ENCODE measurements around the gene CLDN22.

CLDN22 gene

DNA sequence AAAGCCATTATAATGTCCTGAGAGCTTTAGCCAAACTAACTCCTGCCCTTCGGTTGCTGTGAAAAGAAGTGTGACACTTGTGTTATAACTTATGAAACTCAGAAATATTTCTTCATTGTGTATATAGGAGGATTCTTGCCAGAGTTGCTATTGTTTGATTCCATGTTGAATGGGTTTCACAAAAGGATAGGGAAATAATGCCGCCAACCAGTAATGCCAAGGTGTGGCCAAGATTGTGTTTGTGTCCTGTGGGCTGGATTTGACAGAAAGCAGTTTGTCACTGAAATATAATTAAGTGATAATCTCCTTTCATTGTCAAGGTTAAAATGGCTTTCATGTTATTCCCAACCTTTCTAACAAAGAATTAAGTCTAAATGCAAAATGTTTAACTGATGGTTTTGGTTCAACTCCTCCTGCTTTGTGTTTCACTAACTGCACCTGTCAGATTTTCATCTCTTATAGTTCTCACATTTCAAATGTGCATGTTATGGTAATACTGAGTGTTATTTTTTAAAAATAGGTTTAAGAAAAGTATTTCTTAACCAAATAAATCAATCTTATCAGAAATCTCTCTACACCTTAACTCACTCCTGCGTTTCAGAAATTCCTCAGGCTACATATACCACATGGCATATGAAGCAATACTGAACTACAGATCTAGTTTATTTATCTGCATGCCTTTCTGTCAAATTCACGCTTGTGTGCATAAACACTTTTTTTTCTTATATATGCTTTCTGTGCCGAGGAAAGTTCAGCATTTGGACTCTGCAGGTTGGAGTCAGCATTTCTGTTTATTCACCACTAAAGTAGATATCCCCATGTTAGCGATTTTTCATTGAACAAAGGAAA is at the start of gene CLDN22:
Gene CLDN22 (minus strand): TSS at position 66 of the 849 bp plus-strand sequence. CDS start 58 bp downstream, at position 8.
- no peak for DNase-seq (ENCODE audit: low read depth in 2 of 2, low spot score in 1 of 2)

GRCh38 chr4:183369073-183369472 is 49.0 kb upstream of the CLDN22 start:
- DNase-seq (ENCODE audit: low read depth in 2 of 2, low spot score in 1 of 2) = no peak

GRCh38 chr4:183366206-183366835 is 46.2 kb upstream of the CLDN22 start:
- DNase-seq (ENCODE audit: low read depth in 2 of 2, low spot score in 1 of 2) = no peak

DNA sequence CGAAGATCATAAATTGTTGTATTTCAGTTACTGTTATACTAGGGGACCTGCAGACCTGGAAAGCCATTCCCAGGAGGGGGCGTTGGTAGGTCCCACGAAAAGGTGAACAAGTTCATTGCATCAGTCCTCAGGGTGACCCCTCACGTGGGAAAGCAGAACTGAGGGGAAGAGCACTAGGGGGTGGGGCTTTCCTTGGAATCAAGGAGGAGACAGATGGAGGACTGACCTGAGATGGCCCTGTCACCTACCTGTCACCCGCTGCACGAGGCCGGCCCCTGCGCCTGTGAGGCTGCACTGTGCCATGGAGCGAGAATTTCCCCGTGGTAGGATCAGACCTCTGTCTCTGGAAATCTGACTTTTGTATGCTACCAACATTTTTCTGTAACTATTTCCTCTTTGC is 43.9 kb upstream of the CLDN22 start:
- DNase-seq (ENCODE audit: low read depth in 2 of 2, low spot score in 1 of 2) = no peak

DNA sequence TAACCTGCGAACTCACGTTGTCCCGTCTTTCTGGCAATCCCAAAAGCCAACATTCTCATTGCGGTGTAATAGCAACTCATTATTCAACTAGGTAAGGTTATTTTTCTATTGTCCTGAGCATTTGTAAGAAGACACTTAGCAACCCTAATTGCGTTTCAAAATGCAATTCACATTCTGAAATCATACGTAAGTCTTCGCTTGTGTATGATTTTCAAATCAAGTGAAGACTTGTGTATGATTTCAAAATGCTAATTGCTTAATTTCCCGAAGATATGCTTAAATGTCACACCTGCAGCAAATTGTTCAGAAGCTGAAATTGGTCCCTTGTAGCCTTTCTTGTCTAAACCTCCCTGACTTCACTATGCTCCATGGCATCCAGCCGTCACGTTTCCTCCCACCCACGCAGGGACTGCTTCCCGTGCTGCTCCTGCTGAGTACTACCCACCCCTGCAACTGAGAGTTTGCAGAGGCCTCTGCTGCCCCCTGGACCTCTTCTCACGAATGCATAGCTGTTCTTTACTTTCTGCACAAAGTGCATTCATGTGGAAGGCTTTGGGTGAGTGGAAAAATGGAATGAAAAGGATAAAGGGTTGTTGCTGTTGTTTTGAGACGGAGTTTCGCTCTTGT is 43.0 kb upstream of the CLDN22 start:
- DNase-seq (ENCODE audit: low read depth in 2 of 2, low spot score in 1 of 2) = no peak

DNA sequence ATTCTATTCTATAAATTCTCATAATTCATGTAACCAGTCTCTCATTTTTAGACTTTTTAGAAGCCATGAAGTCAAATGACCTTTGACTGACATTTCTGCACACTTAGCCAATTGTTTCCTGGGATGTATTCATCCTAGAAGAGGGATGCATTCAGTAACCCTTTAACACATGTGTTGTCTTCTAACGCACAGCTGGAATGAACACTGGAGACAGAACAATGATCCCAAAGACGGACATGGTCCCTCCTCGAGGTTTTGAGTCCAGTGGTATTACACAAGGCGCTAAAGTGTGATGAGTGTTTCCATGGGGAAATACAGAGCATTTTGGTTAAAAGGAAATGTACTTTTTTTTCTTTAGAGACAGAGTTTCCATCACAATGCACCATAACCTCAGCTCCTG is 42.0 kb upstream of the CLDN22 start:
- DNase-seq (ENCODE audit: low read depth in 2 of 2, low spot score in 1 of 2) = no peak

DNA sequence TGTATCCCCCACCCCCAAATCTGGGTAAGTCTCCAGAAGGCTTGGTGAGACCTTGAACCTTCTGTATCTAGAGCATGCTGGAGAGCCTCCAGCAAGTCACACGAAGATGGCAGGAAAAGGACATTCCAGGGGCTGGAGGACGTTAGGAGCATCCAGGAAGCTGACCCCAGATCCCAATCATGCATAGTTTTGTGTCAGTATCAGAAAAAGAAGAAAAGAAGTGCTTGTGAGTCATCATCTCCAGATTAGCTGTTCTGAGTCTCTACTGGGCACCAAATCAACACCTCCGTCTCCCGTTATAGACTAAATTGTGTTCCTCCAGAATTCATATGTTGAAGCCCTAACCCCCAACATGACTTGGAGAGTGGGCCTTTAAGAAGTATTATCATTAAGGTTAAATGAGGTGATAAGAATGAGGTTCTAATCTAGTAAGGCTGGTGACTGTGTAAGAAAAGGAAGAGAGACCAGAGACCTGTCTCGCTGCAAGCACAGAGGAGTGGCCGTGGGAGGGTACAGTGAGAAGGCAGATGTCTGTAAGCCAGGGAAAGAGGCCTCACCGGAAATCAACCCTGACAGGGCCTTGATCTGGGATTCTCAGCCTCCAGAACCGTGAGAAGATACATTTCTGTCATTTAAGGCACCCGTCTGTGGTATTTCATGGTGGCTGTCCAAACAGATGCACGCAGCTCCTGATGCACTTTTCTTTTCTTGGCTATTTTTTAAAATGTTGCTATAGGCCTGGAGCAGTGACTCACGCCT is 40.3 kb upstream of the CLDN22 start:
- DNase-seq (ENCODE audit: low read depth in 2 of 2, low spot score in 1 of 2) = no peak

GRCh38 chr4:183358215-183358755 is 38.2 kb upstream of the CLDN22 start:
- DNase-seq (ENCODE audit: low read depth in 2 of 2, low spot score in 1 of 2) = no peak

GRCh38 chr4:183356931-183357675 is 37.0 kb upstream of the CLDN22 start:
- no peak for DNase-seq (ENCODE audit: low read depth in 2 of 2, low spot score in 1 of 2)

DNA sequence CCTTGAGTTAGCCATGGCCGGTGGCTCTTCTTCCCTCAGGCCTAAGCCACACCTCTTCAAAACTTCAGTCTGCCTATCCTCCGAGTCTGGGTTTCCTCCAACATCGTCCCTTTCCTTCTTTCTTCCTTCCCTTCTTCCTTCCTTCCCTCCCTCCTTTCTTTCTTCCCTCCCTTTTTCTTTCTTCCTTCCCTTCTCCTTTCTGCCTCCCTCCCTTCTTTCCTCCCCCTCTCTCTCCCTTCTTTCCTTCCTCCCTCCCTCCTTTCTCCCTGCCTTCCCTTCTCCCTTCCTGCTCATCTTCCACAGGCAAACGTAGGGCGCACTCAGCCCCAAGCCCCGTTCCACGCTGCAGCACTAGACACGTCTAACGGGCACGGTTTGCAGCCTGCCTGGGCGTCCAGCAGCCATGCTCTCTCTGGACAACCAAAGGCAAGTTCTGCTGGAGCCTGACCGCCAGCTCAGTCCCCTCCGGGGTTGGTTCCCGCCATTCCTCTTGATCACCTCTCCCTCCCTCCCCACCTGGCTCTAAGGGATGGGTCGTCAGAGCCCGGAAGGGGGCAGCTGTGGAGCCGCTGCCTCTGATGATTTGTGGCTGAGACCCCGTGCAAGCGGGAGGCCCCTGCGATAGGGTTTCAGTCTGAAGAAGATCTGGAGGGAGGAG is 36.2 kb upstream of the CLDN22 start:
- no peak for DNase-seq (ENCODE audit: low read depth in 2 of 2, low spot score in 1 of 2)

GRCh38 chr4:183355405-183355804 is 35.3 kb upstream of the CLDN22 start:
- no peak for DNase-seq (ENCODE audit: low read depth in 2 of 2, low spot score in 1 of 2)

DNA sequence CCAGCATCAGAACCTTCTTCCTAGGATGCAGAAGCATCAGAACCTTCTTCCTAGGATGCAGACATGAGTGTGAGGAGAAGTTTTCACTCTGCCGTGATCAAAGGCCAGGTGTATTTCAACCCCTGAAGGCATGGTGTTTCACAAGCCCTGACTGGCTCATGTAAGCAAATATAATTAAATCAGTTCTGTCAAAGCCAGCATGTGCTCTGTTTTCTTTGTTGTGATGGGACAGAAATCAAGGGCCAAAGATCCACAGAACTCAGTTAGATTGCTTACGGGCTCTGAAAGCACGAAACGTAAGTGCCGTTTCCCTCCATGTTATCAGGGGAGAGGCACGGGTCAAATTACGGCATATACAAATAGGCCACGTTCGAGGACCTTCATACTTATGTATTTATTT is 34.1 kb upstream of the CLDN22 start:
- DNase-seq (ENCODE audit: low read depth in 2 of 2, low spot score in 1 of 2) = no peak

DNA sequence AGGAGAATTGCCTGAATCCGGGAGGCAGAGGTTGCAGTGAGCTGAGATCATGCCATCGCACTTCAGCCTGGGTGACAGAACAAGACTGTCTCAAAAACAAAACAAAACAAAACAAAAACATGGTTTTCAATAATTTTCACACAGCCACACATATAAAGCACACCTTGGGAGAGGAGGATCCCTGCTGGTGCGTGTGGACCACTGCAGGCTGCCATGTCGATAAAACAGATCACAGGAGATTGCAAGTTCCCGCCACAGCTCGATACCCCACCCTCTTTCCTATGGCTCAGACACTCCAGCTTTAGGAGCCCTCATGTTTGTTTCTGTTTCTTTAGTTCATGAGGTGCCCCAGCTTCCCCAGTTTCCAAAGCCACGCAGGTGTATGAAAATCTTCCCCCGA is 33.5 kb upstream of the CLDN22 start:
- no peak for DNase-seq (ENCODE audit: low read depth in 2 of 2, low spot score in 1 of 2)

DNA sequence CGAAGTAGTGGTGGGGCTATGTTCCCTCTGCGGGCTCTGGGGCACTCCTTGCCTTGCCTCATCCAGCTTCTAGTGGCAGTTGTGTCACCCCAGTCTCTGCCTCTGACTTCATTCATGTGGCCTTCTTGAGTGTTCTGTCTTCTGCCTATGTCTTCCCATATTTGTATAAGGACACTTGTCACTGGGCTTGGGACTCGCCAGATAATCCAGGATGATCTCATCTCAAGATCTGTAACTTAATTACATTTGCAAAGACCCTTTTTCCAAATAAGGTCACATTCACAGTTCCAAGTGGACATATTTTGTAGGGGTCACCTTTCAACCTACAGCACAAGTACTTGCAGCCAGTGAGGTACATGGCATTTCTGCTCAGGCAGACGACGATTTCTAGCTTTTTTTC is 32.5 kb upstream of the CLDN22 start:
- no peak for DNase-seq (ENCODE audit: low read depth in 2 of 2, low spot score in 1 of 2)

DNA sequence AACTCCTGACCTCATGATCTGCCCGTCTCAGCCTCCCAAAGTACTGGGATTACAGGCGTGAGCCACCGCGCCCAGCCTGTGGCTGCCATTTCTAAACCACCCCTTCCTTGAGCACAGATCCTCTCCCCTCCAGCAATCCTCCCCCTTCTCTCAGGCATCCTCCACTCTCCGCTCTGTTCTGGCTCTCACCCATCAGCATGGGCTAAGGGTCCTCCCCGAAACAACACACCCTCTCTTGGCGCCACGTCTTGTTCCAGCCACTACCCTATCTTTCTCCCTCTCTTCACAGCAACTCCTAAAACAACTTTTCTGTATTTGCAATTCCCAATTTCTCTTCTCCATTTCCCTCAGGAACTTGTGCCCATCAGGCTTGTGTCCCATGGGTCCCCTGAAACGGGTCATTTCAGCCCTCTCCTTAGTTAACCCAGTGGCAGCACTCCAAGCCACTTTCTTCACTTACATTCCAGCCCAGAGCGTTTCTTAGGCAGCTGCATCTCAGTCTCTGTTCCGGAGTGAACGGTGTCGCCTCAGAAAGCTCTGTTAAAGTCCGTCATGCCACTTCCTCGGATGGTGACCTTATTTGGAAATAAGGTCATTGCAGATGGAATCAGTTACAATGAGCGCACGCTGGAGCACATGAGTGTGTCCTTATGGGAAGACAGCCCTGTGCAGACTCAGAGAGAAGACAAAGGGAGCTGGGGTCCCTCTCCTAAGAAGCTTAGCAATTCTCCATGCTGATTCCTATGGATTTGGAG is 30.4 kb upstream of the CLDN22 start:
- no peak for DNase-seq (ENCODE audit: low read depth in 2 of 2, low spot score in 1 of 2)

DNA sequence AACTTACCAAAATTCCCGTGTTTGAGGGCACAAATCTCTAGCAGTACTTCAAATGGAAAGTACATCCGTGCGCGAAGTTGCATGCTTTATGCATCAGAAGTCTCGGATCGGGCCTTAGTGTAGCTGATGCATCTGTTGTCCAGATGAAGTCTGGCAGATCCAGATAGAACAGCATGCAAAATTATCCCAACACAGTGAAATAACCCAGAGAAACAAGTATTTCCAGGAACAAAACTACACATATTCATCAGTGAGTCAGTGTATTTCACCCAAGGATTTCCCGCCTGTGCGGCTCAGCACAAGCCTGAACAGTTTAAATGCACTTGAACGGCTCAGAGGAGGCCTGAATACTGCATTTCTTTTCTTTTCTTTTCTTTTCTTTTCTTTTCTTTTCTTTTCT is 29.6 kb upstream of the CLDN22 start:
- DNase-seq (ENCODE audit: low read depth in 2 of 2, low spot score in 1 of 2) = no peak

DNA sequence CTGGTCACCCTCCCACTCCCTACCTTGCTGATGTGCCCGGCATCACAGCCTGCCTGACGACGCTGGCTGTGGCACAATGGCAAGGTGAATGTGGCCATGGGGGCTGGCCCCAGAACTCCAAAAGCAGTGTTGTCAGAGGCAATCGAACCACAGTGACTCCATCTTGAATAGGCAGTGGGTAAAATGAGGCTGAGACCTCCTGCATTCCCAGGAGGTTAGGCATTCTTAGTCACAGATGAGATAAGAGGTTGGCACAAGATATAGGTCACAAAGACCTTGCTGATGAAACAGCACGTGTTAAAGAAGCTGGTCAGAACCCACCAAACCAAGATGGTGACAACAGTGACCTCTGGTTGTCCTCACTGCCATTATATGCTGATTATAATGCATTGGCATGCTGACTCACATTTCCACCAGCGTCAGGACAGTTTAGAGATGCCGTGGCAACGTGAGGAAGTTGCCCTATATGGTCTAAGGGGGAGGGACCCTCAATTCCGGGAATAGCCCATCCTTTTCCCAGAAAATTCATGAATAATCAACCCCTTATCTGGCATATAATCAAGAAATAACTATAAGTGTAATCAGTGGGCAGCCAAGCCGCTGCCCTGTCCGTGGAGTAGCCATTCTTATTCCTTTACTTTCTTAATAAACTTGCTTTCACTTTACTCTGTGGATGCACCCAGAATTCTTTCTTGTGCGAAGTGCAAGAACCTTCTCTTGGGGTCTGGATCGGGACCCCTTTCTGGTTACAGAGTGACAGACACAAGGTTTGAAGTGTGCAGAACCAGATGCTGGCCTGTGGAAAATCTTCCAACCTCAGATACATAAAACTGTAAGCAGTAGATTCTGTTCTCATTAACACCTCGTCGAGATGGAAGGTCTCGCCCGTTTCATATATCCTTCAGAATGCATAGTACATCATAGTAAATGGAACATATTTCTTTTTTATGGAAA is 28.9 kb upstream of the CLDN22 start:
- no peak for DNase-seq (ENCODE audit: low read depth in 2 of 2, low spot score in 1 of 2)

DNA sequence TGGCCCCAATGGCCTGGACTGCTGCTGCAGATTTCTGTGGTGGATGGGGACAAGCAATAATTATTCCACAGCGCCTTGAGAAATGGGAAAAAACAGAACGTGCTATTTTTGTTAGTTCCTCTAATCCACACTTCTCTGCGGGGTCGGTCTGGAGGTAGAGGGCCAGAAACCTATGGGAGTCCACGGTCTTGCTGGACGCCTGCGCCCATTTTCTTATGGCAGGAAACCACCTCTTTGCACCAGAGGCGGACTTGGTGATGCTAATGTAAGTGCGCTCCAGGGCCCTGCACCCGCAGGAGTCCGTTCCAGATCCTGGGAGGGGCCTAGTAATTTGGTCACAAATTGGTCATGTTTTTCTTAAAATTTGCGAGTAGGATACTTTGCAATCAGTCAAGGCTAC is 28.1 kb upstream of the CLDN22 start:
- DNase-seq (ENCODE audit: low read depth in 2 of 2, low spot score in 1 of 2) = no peak
